Heart right ventricle (tissue), 16 donors: ENCODE measurements around the gene SPDYE6. TPM values are rescaled to one million over a fixed set of nuclear protein-coding genes. Genes with fewer than 3 reads are reported as not detected.

Source experiments
- ATAC-seq, 8 donors: fragments of 200-7000 bp; cut with Tn5 transposase; one replicate each; pipeline ENCODE4 v1.9.1; 2020; ENCODE audit warnings: mild to moderate bottlenecking in 8 of 8, moderate library complexity in 8 of 8, moderate number of reproducible peaks in 1 of 8
- DNase-seq, 2 donors: peaks; one replicate each; pipeline ENCODE4 v3.0.0-alpha.2; 2020
- H3K27ac ChIP-seq, 10 donors: fragments of 200-600 bp; sonication (generic) in 2 of 10; one replicate each; pipeline versions ENCODE4 v1.5.0 to v1.8.0; 2020 to 2022; ENCODE audit warnings: mild to moderate bottlenecking in 3 of 10
- H3K27me3 ChIP-seq, 7 donors: fragments of 200-600 bp; one replicate each; pipeline ENCODE4 v1.8.0; 2021 to 2022; ENCODE audit warnings: mild to moderate bottlenecking in 2 of 7
- H3K36me3 ChIP-seq, 9 donors: fragments of 200-600 bp; sonication (generic) in 1 of 9; one replicate each; pipeline versions ENCODE4 v1.5.0 to v1.8.0; 2020 to 2022; ENCODE audit warnings: mild to moderate bottlenecking in 2 of 9
- H3K4me1 ChIP-seq, 9 donors: fragments of 200-600 bp; sonication (generic) in 1 of 9; one replicate each; pipeline versions ENCODE4 v1.5.0 to v1.8.0; 2020 to 2022; ENCODE audit warnings: mild to moderate bottlenecking in 4 of 9
- H3K4me3 ChIP-seq, 10 donors: fragments of 200-600 bp; sonication (generic) in 2 of 10; one replicate each; pipeline versions ENCODE4 v1.5.0 to v1.8.0; 2020 to 2022; ENCODE audit warnings: mild to moderate bottlenecking in 7 of 10, moderate library complexity in 2 of 10
- H3K9me3 ChIP-seq, 11 donors: fragments of 200-600 bp in 10 of 11; sonication (generic) in 2 of 11; one replicate each; pipeline versions ENCODE4 v1.5.0 to v1.8.0; 2013 to 2022; ENCODE audit warnings: mild to moderate bottlenecking in 2 of 11, control low read depth in 1 of 11, moderate library complexity in 1 of 11
- CTCF ChIP-seq, 9 donors: fragments of 200-600 bp; sonication (generic) in 2 of 9; IDR thresholded peaks; one replicate each; pipeline versions ENCODE4 v1.5.0 to v1.8.0; 2021 to 2022; ENCODE audit warnings: antibody characterized with exemption in 9 of 9, mild to moderate bottlenecking in 5 of 9, moderate library complexity in 1 of 9
- WGBS, 2 donors: extraction: QIAGEN DNeasy Blood & Tissue Kit; methylation state at CpG; one replicate each; pipeline ENCODE4 v1.1.7; 2013; ENCODE audit warnings: inconsistent platforms in 1 of 2; 5-methylcytosine and 5-hydroxymethylcytosine counted together
- intact Hi-C, 10 donors: fragments of 100-400 bp; cut with DNase I; formaldehyde crosslinking; loops; one replicate each; pipeline versions ENCODE4 v1.11.1 to v1.14.2; 2022
- polyA plus RNA-seq, 2 donors: library from polyadenylated mRNA; stranded (reverse); fragments of 200-250 nt; gene quantifications; one replicate each; pipeline ENCODE4 v1.2.3, GENCODE V29; 2013
- total RNA-seq, 10 donors: library from RNA; stranded (reverse); fragmentation: NEBNext Ultra II Directional in 3 of 10; extraction: Animal tissue kit (Norgen Biotek cat#: 25700) in 3 of 10; gene quantifications; one replicate each; pipeline versions ENCODE4 v1.2.1 to v1.2.4, GENCODE V29; 2021 to 2023
- donor health status: Arrhythmogenic right ventricular cardiomyopathy.
- donor health status: ischemic (EF 13 %, LVEDD 7.1; RV severe dilation, severe dysfunction).
- donor health status: healthy with polysubstance abuse.
- donor health status: DM: no; HTN: yes; CAD: no.
- donor health status: DM: no; HTN: no; CAD: no.
- donor health status: ischemic (EF 25% LVEDD 6.9; RV normal size, moderate dysfunction).
- donor health status: ischemic (EF 25% LVEDD 5.7; RV mildly dilated, moderate dysfunction).
- donor health status: healthy.
- donor health status: DM: yes; HTN: yes; CAD: no.
- donor health status: Ischemic cardiomyopathy.
- donor health status: ischemic (EF 35%, LVEDD 5.7; RV mildly dilated, moderate dysfunction).
- donor health status: nonischemic (EF 11% LVEDD 7.7; RV severe dilation, severe dysfunction).
- donor health status: DM: yes; HTN: yes; CAD: no.
- donor health status: PGD.
- donor health status: ischemic (EF 29% LVEDD 5.4; RV normal size, mild dysfunction).
- donor health status: nonischemic (EF 23%, LVEDD 6.1; RV moderate dilation, normal function).

Gene SPDYE6
- total and polyA plus RNA-seq, 12 donors: 0.03 to 0.29 TPM; not detected in 10

- Histone ChIP-seq H3K27ac (no peak overlapping the region), H3K9me3 (no peaks in the 10 kb centered on the region), H3K27me3 (no peaks in the 10 kb centered on the region), H3K36me3 (peaks cover 0 to 28% (median 0%) of the 10 kb centered on the region in 9 donors), H3K4me1 (peaks cover 0 to 22% (median 0%) of the 10 kb centered on the region in 9 donors), H3K4me3 (no peak overlapping the region)
- intact Hi-C loops: no loop called here
- WGBS, 2 donors: 90 to 94% methylated on average over 9 of the region's 9 CpGs
- no peak for TF ChIP-seq CTCF (IDR thresholded peaks at IDR 0.05)
- no peak for ATAC-seq
- no peak for DNase-seq
Measured at GRCh38 chr7:102310414-102310815, 45.8 kb downstream of the SPDYE6 start.

- Histone ChIP-seq H3K27me3 (no peaks in the 10 kb centered on the region), H3K9me3 (no peaks in the 10 kb centered on the region), H3K36me3 (peaks cover 0 to 14% (median 0%) of the 10 kb centered on the region in 9 donors), H3K4me3 (peak overlapping the region in 1 of 10 donors; percentile 23), H3K27ac (peak overlapping the region in 1 of 10 donors; percentile 64), H3K4me1 (peaks cover 0 to 45% (median 4%) of the 10 kb centered on the region in 9 donors)
- ATAC-seq: peak in 6 of 8 donors; percentile 35 to 64 (median 52)
- intact Hi-C loops: no loop called here
- WGBS, 2 donors: 59 to 63% methylated on average over 17 of the region's 17 CpGs
- no peak for TF ChIP-seq CTCF (IDR thresholded peaks at IDR 0.05)
- DNase-seq: peak; percentile 33 to 43
Measured at GRCh38 chr7:102306916-102307677, 49.1 kb downstream of the SPDYE6 start.

- Histone ChIP-seq H3K4me1 (peaks cover 0 to 45% (median 4%) of the 10 kb centered on the region in 9 donors), H3K27me3 (peaks cover 0 to 6% (median 4%) of the 10 kb centered on the region in 7 donors), H3K36me3 (peaks cover 0 to 14% (median 0%) of the 10 kb centered on the region in 9 donors), H3K27ac (peak overlapping the region in 1 of 10 donors; percentile 8), H3K4me3 (no peak overlapping the region), H3K9me3 (no peaks in the 10 kb centered on the region)
- intact Hi-C loops: no loop called here
- DNase-seq: no peak
- TF ChIP-seq CTCF (IDR thresholded peaks at IDR 0.05): no peak
- WGBS, 2 donors: 93 to 95% methylated on average over 17 of the region's 17 CpGs
- ATAC-seq: no peak
Measured at GRCh38 chr7:102305414-102306268, 50.6 kb downstream of the SPDYE6 start.

GRCh38 chr7:102304668-102305067, 51.6 kb downstream of the SPDYE6 start:
- WGBS, 2 donors: 49 to 66% methylated on average over 11 of the region's 11 CpGs
- intact Hi-C loops: no loop called here
- H3K36me3 ChIP-seq: peaks cover 0 to 8% (median 0%) of the 10 kb centered on the region in 9 donors
- ATAC-seq (peak in 6 of 8 donors; percentile 26 to 45 (median 32)), DNase-seq (peak in 1 of 2 donors; percentile 34)
- TF ChIP-seq CTCF (IDR thresholded peaks at IDR 0.05): peak in 1 of 9 donors; percentile 6
- peaks cover 0 to 47% (median 4%) of the 10 kb centered on the region in 9 donors for H3K4me1 ChIP-seq
- peak overlapping the region in 1 of 10 donors; percentile 47 for H3K27ac ChIP-seq
- H3K9me3 ChIP-seq: no peaks in the 10 kb centered on the region
- H3K27me3 ChIP-seq: peaks cover 4 to 16% (median 14%) of the 10 kb centered on the region in 7 donors
- H3K4me3 ChIP-seq: no peak overlapping the region
